GM12878 (cell line): Measurements from ENCODE around the gene C1QTNF5. TPM values are rescaled to one million over a fixed set of nuclear protein-coding genes. Genes with fewer than 3 reads are reported as not detected.

Experiments
- ATAC-seq: fragments of 200-7000 bp; cut with Tn5 transposase; 3 replicates; pipeline ENCODE4 v1.9.1; 2020; ENCODE audit warnings: mild to moderate bottlenecking, moderate library complexity
- BruUV-seq: library from RNA; stranded (reverse); fragments of 400-500 nt; replicated peaks from 2 replicates; lab custom pipeline; 2021; lab: Mats Ljungman, UMichigan
- CTCF ChIA-PET: fragments of 300-600 bp; sonication (Branson Sonifier 250); formaldehyde crosslinking; extraction: SDS; loops from one replicate; lab custom pipeline; 2021; ENCODE audit warnings: inconsistent platforms; lab: Yijun Ruan, JAX
- POLR2A ChIA-PET: fragments of 350-600 bp; formaldehyde crosslinking; extraction: SDS; loops from one replicate; lab custom pipeline; 2021; ENCODE audit warnings: inconsistent platforms; lab: Charles Lee
- RAD21 ChIA-PET: fragments of 300-600 bp; sonication (Branson Sonifier 250); formaldehyde crosslinking; loops from one replicate; lab custom pipeline; 2023; ENCODE audit warnings: antibody characterized with exemption; ENCODE audit not compliant: unreplicated experiment; lab: Charles Lee
- SMC1A ChIA-PET: fragments of 300-600 bp; sonication (Branson Sonifier 250); formaldehyde crosslinking; loops from one replicate; lab custom pipeline; 2023; ENCODE audit not compliant: unreplicated experiment, uncharacterized antibody; lab: Charles Lee
- DNase-seq: peaks from one replicate; pipeline ENCODE4 v3.0.0-alpha.2; 2011; ENCODE audit warnings: low read depth, low spot score
- FAIRE-seq: peaks from 3 replicates; lab custom pipeline; 2011; peaks lifted over from hg19 to GRCh38; lab: Jason Lieb, UNC
- H2AFZ ChIP-seq: 2 replicates; pipeline ENCODE4 v1.6.0; 2011; ENCODE audit warnings: low read depth, low read length, control low read depth; ENCODE audit not compliant: control insufficient read depth
- H3K27ac ChIP-seq: 2 replicates; pipeline ENCODE4 v1.5.1; 2011; ENCODE audit warnings: control low read depth; ENCODE audit not compliant: control insufficient read depth, insufficient read depth
- H3K27me3 ChIP-seq, 2 experiments: replicated peaks in 1 of 2; 2 replicates each; pipeline versions ENCODE4 v1.6.0 to v1.6.1; 2011; ENCODE audit warnings: low read length in 1 of 2; ENCODE audit not compliant: control insufficient read depth in 2 of 2, insufficient read depth in 2 of 2
- H3K36me3 ChIP-seq, 2 experiments: 2 replicates each; pipeline ENCODE4 v1.5.1; 2011; ENCODE audit warnings: low read length in 1 of 2; ENCODE audit not compliant: control insufficient read depth in 2 of 2, insufficient read depth in 2 of 2
- H3K4me1 ChIP-seq: 2 replicates; pipeline ENCODE4 v1.6.1; 2011; ENCODE audit warnings: mild to moderate bottlenecking, low read length, moderate library complexity, mixed read lengths; ENCODE audit not compliant: control insufficient read depth, insufficient read depth
- H3K4me2 ChIP-seq: 2 replicates; pipeline ENCODE4 v1.6.0; 2011; ENCODE audit warnings: control low read depth; ENCODE audit not compliant: control insufficient read depth, insufficient read depth
- H3K4me3 ChIP-seq: fragments of 200-600 bp; sonication (generic); 2 replicates; pipeline ENCODE4 v1.5.1; 2016
- H3K79me2 ChIP-seq: 2 replicates; pipeline ENCODE4 v1.6.0; 2011; ENCODE audit warnings: low read length; ENCODE audit not compliant: control insufficient read depth, insufficient read depth
- H3K9ac ChIP-seq: 2 replicates; pipeline ENCODE4 v1.8.0; 2011; ENCODE audit warnings: low read length, control low read depth, mixed read lengths; ENCODE audit not compliant: control insufficient read depth, insufficient read depth
- H3K9me3 ChIP-seq: replicated peaks from 3 replicates; pipeline ENCODE4 v1.5.1; 2011; ENCODE audit warnings: mild to moderate bottlenecking, low read length; ENCODE audit not compliant: control insufficient read depth, insufficient read depth
- H4K20me1 ChIP-seq: 2 replicates; pipeline ENCODE4 v1.6.0; 2011; ENCODE audit not compliant: control insufficient read depth, insufficient read depth
- CREB1 ChIP-seq: IDR thresholded peaks from 2 replicates; pipeline ENCODE4 v1.6.1; 2012; ENCODE audit warnings: low read depth, mild to moderate bottlenecking, inconsistent platforms
- IKZF1 ChIP-seq: fragments of 450-650 bp; conservative IDR thresholded peaks from 2 replicates; pipeline ENCODE4 v1.6.1; 2017; ENCODE audit warnings: antibody characterized with exemption, mild to moderate bottlenecking
- RAD21 ChIP-seq: IDR thresholded peaks from 2 replicates; pipeline ENCODE4 v1.6.1; 2011; ENCODE audit warnings: mild to moderate bottlenecking, low read depth, low read length, moderate library complexity; ENCODE audit not compliant: insufficient read depth
- SMC3 ChIP-seq: IDR thresholded peaks from 2 replicates; pipeline ENCODE4 v1.6.1; 2011; ENCODE audit warnings: low read length, improper control_type of control experiment, borderline replicate concordance
- YY1 ChIP-seq: IDR thresholded peaks from 2 replicates; pipeline ENCODE4 v1.6.1; 2011; ENCODE audit warnings: low read depth, mild to moderate bottlenecking, low read length
- ZZZ3 ChIP-seq: IDR thresholded peaks from 2 replicates; pipeline ENCODE4 v1.6.1; 2011; ENCODE audit warnings: low read depth; ENCODE audit not compliant: control insufficient read depth, insufficient read length
- WGBS: methylation state at CpG from one replicate; pipeline ENCODE4 v1.1.6; 2016; ENCODE audit warnings: low lambda C conversion rate; ENCODE audit not compliant: insufficient replicate concordance, insufficient coverage; ENCODE audit errors: missing lambda C conversion rate; 5-methylcytosine and 5-hydroxymethylcytosine counted together
- in situ Hi-C: fragments of 300-500 bp; cut with MboI; formaldehyde crosslinking; loops from 9 replicates; pipeline ENCODE4 v1.14.3; 2018; ENCODE audit warnings: mixed read lengths
- intact Hi-C: fragments of 100-400 bp; cut with micrococcal nuclease; formaldehyde crosslinking; loops from one replicate; pipeline ENCODE4 v1.14.2; 2022; ENCODE audit not compliant: unreplicated experiment
- polyA plus RNA-seq, 11 experiments: library from polyadenylated mRNA; depleted of rRNA in 4 of 11; unstranded in 6 of 11; stranded (reverse) in 5 of 11; fragments of >200 nt; fragmentation: Nextera tagmentation in 4 of 11; fragmentation: Illumina TruSeq in 1 of 11; extraction: Ambion mirVana in 4 of 11; extraction: Trizol in 1 of 11; gene quantifications; 1 replicate in 1 of 11; 2 replicates in 10 of 11; pipeline versions ENCODE4 v1.2.1 to v1.2.3, GENCODE V29; 2011 to 2016; ENCODE audit warnings: inconsistent platforms in 2 of 11, missing spikeins in 2 of 11, low read depth in 1 of 11
- total RNA-seq, 4 experiments: library from RNA; depleted of rRNA in 3 of 4; stranded (reverse); fragments of >200 nt in 3 of 4; fragmentation: Illumina TruSeq in 1 of 4; extraction: Trizol in 1 of 4; gene quantifications; 2 replicates each; pipeline versions ENCODE4 v1.2.1 to v1.2.3, GENCODE V29; 2013 to 2021
- TF ChIP-seq, protein P1 (sequence below), 3 experiments: IDR thresholded peaks in 2 of 3; conservative IDR thresholded peaks in 1 of 3; 2 replicates each; pipeline ENCODE4 v1.5.1; 2011; ENCODE audit warnings: low read depth in 3 of 3, low read length in 3 of 3, mild to moderate bottlenecking in 3 of 3, control low read depth in 2 of 3, moderate library complexity in 2 of 3, inconsistent platforms in 1 of 3, mixed read lengths in 1 of 3; ENCODE audit not compliant: control insufficient read depth in 2 of 3, insufficient read depth in 1 of 3; ENCODE audit errors: extremely low read depth in 1 of 3

The C1QTNF5 gene
- total and polyA plus RNA-seq, 10 of the 15 experiments (the other 5 are each of a cell fraction or from before 2014, with no cell fraction given): not detected

DNA sequence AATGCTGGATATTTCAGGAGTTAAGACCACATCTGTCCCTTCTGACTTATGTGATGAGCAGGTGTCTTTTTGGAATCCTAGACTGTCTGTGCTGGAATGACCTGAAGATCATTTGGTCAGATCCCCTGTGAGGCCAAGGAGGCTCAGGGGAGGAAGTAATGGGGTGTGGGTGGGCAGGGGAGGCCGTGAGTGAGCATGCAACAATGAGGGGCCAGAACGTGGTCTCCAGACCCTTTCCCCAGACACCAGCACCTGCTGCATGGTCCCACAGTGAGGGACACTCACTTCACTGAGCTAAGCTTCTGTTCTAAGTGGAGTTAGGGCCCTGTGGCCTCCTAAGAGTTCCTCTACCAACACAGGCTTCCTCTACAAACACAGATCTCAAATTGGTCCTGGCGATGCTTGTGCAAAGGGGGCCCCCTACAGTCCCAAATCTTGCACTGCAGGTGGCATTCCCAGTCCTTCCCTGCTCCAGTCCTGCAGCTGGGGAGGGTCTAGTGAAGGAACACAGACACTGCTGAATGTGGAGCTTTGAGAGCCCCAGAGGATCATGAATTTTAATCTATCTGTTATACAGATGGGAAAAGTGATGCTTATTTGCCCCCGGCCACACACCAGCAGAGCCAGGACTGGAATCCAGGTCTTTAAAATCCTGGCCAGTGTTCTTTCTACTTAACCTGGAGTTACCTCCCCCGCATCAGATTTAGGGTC lies 33.4 kb upstream of the C1QTNF5 start:
- intact Hi-C loops (no loop called here), in situ Hi-C loops (no loop called here)
- ChIA-PET SMC1A (interaction anchor here (1.6 to 5.5 kb wide), 2 partner anchors 18 to 36 kb away, joined by 5 to 31 read pairs; no protein-coding TSS in a partner anchor), POLR2A (no interaction called here), CTCF (interaction anchor here (1.0 to 17.9 kb wide), 14 partner anchors 9 to 101 kb away, joined by 3 to 183 read pairs (median 4); no protein-coding TSS in a partner anchor), RAD21 (interaction anchor here (0.6 to 5.1 kb wide), 7 partner anchors 12 to 103 kb away, joined by 3 to 47 read pairs (median 7); no protein-coding TSS in a partner anchor)
- DNase-seq: no peak
- peak; percentile 51 for ATAC-seq
- Histone ChIP-seq H3K27ac (no peak overlapping the region), H3K36me3 (no peaks in the 10 kb centered on the region), H3K4me3 (no peak overlapping the region), H3K79me2 (no peaks in the 10 kb centered on the region), H2AFZ (no peak overlapping the region), H4K20me1 (no peaks in the 10 kb centered on the region), H3K9ac (no peak overlapping the region), H3K9me3 (no peaks in the 10 kb centered on the region), H3K4me2 (no peak overlapping the region), H3K4me1 (no peaks in the 10 kb centered on the region), H3K27me3 (peaks cover 0 to 3% of the 10 kb centered on the region in 2 experiments; a peak in 2 of 4 replicates)
- BruUV-seq: no TSS peak
- TF ChIP-seq CREB1: no peak
- 0 out of 2 replicates have a peak, but pooled peaks have one; percentile 16 for TF ChIP-seq YY1
- peak; percentile 81 for TF ChIP-seq RAD21
- peak; percentile 23; the same call in 1 of the 2 replicates for TF ChIP-seq IKZF1
- peak; percentile 40; the same call in 1 of the 2 replicates for TF ChIP-seq SMC3
- TF ChIP-seq ZZZ3: no peak
- TF ChIP-seq, protein P1, sequence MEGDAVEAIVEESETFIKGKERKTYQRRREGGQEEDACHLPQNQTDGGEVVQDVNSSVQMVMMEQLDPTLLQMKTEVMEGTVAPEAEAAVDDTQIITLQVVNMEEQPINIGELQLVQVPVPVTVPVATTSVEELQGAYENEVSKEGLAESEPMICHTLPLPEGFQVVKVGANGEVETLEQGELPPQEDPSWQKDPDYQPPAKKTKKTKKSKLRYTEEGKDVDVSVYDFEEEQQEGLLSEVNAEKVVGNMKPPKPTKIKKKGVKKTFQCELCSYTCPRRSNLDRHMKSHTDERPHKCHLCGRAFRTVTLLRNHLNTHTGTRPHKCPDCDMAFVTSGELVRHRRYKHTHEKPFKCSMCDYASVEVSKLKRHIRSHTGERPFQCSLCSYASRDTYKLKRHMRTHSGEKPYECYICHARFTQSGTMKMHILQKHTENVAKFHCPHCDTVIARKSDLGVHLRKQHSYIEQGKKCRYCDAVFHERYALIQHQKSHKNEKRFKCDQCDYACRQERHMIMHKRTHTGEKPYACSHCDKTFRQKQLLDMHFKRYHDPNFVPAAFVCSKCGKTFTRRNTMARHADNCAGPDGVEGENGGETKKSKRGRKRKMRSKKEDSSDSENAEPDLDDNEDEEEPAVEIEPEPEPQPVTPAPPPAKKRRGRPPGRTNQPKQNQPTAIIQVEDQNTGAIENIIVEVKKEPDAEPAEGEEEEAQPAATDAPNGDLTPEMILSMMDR (IDR thresholded peaks at IDR 0.05 in 2 of 3, conservative IDR thresholded peaks at IDR 0.05 in 1 of 3; ENCODE audit: control insufficient read depth in 2 of 3, extremely low read depth in 1 of 3, insufficient read depth in 1 of 3, low read depth in 3 of 3, low read length in 3 of 3): peak; percentile 71 to 78 (median 76); a peak in 5 of 6 replicates
- 50% methylated on average over 5 of the region's 5 CpGs for WGBS
- FAIRE-seq: peak; percentile 84
